Liver (tissue), 9 donors: ENCODE data around the gene TFF3. TPM values are rescaled to one million over a fixed set of nuclear protein-coding genes. Genes with fewer than 3 reads are reported as not detected.

ENCODE experiments used
- DNase-seq: peaks from one replicate; pipeline ENCODE4 v3.0.0-alpha.2; 2017; ENCODE audit warnings: low spot score
- H3K27ac ChIP-seq, 2 donors: one replicate each; pipeline ENCODE4 v1.7.0; 2013; ENCODE audit warnings: inconsistent platforms in 2 of 2, low read length in 2 of 2, control low read depth in 1 of 2, low read depth in 1 of 2, mild to moderate bottlenecking in 1 of 2
- H3K27me3 ChIP-seq, 4 donors: one replicate each; pipeline versions ENCODE4 v1.6.1 to v1.7.0; 2013; ENCODE audit warnings: low read length in 3 of 4, inconsistent platforms in 1 of 4, mild to moderate bottlenecking in 1 of 4, moderate library complexity in 1 of 4; ENCODE audit not compliant: control insufficient read depth in 4 of 4, insufficient read depth in 4 of 4
- H3K36me3 ChIP-seq, 4 donors: one replicate each; pipeline versions ENCODE4 v1.6.1 to v1.7.0; 2013; ENCODE audit warnings: low read length in 3 of 4, mild to moderate bottlenecking in 3 of 4, low read depth in 1 of 4, moderate library complexity in 1 of 4; ENCODE audit not compliant: control insufficient read depth in 4 of 4, insufficient read depth in 3 of 4
- H3K4me1 ChIP-seq, 4 donors: one replicate each; pipeline versions ENCODE4 v1.6.1 to v1.7.0; 2013; ENCODE audit warnings: low read length in 3 of 4, mild to moderate bottlenecking in 3 of 4, moderate library complexity in 1 of 4; ENCODE audit not compliant: control insufficient read depth in 4 of 4, insufficient read depth in 4 of 4
- H3K4me3 ChIP-seq, 3 donors: one replicate each; pipeline versions ENCODE4 v1.6.1 to v1.7.0; 2013; ENCODE audit warnings: low read length in 3 of 3, control low read depth in 1 of 3, low read depth in 1 of 3, mild to moderate bottlenecking in 1 of 3
- H3K9ac ChIP-seq, 2 donors: one replicate each; pipeline ENCODE4 v1.7.0; 2013; ENCODE audit warnings: low read length in 2 of 2, mild to moderate bottlenecking in 2 of 2, moderate library complexity in 2 of 2, control low read depth in 1 of 2, low read depth in 1 of 2
- H3K9me3 ChIP-seq, 4 donors: one replicate each; pipeline versions ENCODE4 v1.6.1 to v1.7.0; 2013; ENCODE audit warnings: low read length in 3 of 4; ENCODE audit not compliant: control insufficient read depth in 4 of 4
- CTCF ChIP-seq: fragments of 150-350 bp; IDR thresholded peaks from 2 replicates; pipeline ENCODE4 v1.5.1; 2017; ENCODE audit warnings: improper control_type of control experiment, low read depth, low read length; ENCODE audit not compliant: missing input control
- EGR1 ChIP-seq, 2 donors: IDR thresholded peaks; 2 replicates each; pipeline ENCODE4 v1.6.1; 2016 to 2018; ENCODE audit warnings: antibody characterized with exemption in 2 of 2, low read depth in 2 of 2
- FOXA1 ChIP-seq: IDR thresholded peaks from 2 replicates; pipeline ENCODE4 v1.6.1; 2016; ENCODE audit warnings: antibody characterized with exemption
- GABPA ChIP-seq, 2 donors: IDR thresholded peaks in 1 of 2; conservative IDR thresholded peaks in 1 of 2; 2 replicates each; pipeline ENCODE4 v1.6.1; 2016; ENCODE audit warnings: antibody characterized with exemption in 2 of 2, mild to moderate bottlenecking in 1 of 2, moderate library complexity in 1 of 2
- HNF4A ChIP-seq, 2 donors: conservative IDR thresholded peaks; 2 replicates each; pipeline ENCODE4 v1.6.1; 2016; ENCODE audit warnings: antibody characterized with exemption in 2 of 2, mild to moderate bottlenecking in 2 of 2
- HNF4G ChIP-seq: IDR thresholded peaks from 2 replicates; pipeline ENCODE4 v1.6.1; 2016; ENCODE audit warnings: antibody characterized with exemption
- JUND ChIP-seq, 2 donors: IDR thresholded peaks; 2 replicates each; pipeline ENCODE4 v1.6.1; 2016; ENCODE audit warnings: antibody characterized with exemption in 2 of 2
- MAX ChIP-seq: IDR thresholded peaks from 2 replicates; pipeline ENCODE4 v1.6.1; 2016; ENCODE audit warnings: antibody characterized with exemption
- NR2F2 ChIP-seq: IDR thresholded peaks from 2 replicates; pipeline ENCODE4 v1.6.1; 2016; ENCODE audit warnings: antibody characterized with exemption
- RAD21 ChIP-seq, 2 donors: IDR thresholded peaks; 2 replicates each; pipeline ENCODE4 v1.6.1; 2016; ENCODE audit warnings: antibody characterized with exemption in 2 of 2, mild to moderate bottlenecking in 2 of 2
- RXRA ChIP-seq, 2 donors: IDR thresholded peaks; 2 replicates each; pipeline ENCODE4 v1.6.1; 2017 to 2018; ENCODE audit warnings: antibody characterized with exemption in 2 of 2, mild to moderate bottlenecking in 1 of 2
- SP1 ChIP-seq: IDR thresholded peaks from 2 replicates; pipeline ENCODE4 v1.6.1; 2018; ENCODE audit warnings: antibody characterized with exemption, mild to moderate bottlenecking
- TAF1 ChIP-seq: conservative IDR thresholded peaks from 2 replicates; pipeline ENCODE4 v1.6.1; 2016; ENCODE audit warnings: antibody characterized with exemption, mild to moderate bottlenecking
- YY1 ChIP-seq: IDR thresholded peaks from 2 replicates; pipeline ENCODE4 v1.6.1; 2016; ENCODE audit warnings: antibody characterized with exemption, mild to moderate bottlenecking
- ZBTB33 ChIP-seq: IDR thresholded peaks from 2 replicates; pipeline ENCODE4 v1.6.1; 2016; ENCODE audit warnings: antibody characterized with exemption
- WGBS: extraction: QIAGEN DNeasy Blood & Tissue Kit; methylation state at CpG from one replicate; pipeline ENCODE4 v1.1.7; 2013; 5-methylcytosine and 5-hydroxymethylcytosine counted together
- polyA plus RNA-seq, 2 donors: library from polyadenylated mRNA; stranded (reverse) in 1 of 2; unstranded in 1 of 2; fragments of 200-250 nt in 1 of 2; fragments of >200 nt in 1 of 2; fragmentation: Nextera tagmentation in 1 of 2; extraction: Ambion mirVana in 1 of 2; gene quantifications; one replicate each; pipeline versions ENCODE4 v1.2.1 to v1.2.3, GENCODE V29; 2013 to 2015
- total RNA-seq, 2 donors: library from RNA; depleted of rRNA; stranded (reverse); fragments of >200 nt; gene quantifications; one replicate each; pipeline ENCODE4 v1.2.3, GENCODE V29; 2014
- TF ChIP-seq, protein P1 (sequence below): IDR thresholded peaks from 2 replicates; pipeline ENCODE4 v1.6.1; 2016; ENCODE audit warnings: antibody characterized with exemption
- TF ChIP-seq, protein P2 (sequence below): IDR thresholded peaks from 2 replicates; pipeline ENCODE4 v1.6.1; 2016; ENCODE audit warnings: antibody characterized with exemption, mild to moderate bottlenecking
- donor health status: healthy.
- donor health status: healthy.
- donor health status: healthy.
- donor health status: healthy.
- donor health status: healthy.

TFF3 gene
- total and polyA plus RNA-seq, 4 donors: 0.09 to 4.1 (median 1.5) TPM

DNA sequence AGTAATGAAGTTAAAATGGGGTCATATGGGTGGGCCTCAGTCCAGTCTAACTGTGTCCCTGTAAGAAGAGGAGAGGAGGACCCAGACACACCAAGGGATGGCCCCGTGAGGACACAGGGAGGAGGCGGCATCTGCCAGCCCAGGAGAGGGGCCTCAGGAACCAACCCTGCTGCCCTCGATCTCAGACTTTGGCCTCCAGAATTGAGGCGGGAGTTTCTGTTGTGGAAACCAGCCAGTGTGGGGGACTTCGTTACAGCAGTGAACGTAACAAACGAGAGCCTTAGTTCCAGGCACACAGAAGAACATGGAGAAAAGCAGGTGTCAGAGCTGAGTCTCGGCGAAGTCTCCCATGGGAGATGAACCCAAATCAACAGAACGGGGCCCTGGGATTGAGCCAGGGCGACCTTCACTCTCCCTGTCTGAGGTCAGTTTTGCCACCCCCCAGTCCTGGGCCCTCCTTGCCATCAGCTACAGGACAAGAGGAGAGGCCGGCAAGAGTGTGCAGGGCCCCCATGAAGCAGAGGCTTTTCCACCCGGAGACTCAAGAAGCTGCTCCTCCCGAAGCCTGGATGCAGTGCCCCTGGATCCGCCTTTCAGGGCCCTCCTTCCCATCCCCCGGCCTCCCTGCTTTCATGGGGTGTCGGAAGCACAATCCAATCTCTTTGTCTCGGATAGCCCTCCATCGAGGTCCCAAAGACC lies 36.6 kb downstream of the TFF3 start:
- Histone ChIP-seq H3K36me3 (no peaks in the 10 kb centered on the region), H3K4me3 (no peak overlapping the region), H3K9ac (no peak overlapping the region), H3K4me1 (peaks cover 1 to 11% (median 6%) of the 10 kb centered on the region in 4 donors), H3K27me3 (no peaks in the 10 kb centered on the region), H3K27ac (no peak overlapping the region), H3K9me3 (no peaks in the 10 kb centered on the region)
- TF ChIP-seq, protein P1, sequence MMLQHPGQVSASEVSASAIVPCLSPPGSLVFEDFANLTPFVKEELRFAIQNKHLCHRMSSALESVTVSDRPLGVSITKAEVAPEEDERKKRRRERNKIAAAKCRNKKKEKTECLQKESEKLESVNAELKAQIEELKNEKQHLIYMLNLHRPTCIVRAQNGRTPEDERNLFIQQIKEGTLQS: no peak
- no peak for TF ChIP-seq JUND (IDR thresholded peaks at IDR 0.05)
- no peak for TF ChIP-seq NR2F2
- no peak for TF ChIP-seq ZBTB33
- TF ChIP-seq YY1: no peak
- TF ChIP-seq SP1: no peak
- TF ChIP-seq FOXA1: no peak
- TF ChIP-seq CTCF: no peak
- TF ChIP-seq RXRA (IDR thresholded peaks at IDR 0.05): no peak
- TF ChIP-seq MAX: no peak
- DNase-seq: no peak
- 92% methylated on average over 19 of the region's 19 CpGs for WGBS

DNA sequence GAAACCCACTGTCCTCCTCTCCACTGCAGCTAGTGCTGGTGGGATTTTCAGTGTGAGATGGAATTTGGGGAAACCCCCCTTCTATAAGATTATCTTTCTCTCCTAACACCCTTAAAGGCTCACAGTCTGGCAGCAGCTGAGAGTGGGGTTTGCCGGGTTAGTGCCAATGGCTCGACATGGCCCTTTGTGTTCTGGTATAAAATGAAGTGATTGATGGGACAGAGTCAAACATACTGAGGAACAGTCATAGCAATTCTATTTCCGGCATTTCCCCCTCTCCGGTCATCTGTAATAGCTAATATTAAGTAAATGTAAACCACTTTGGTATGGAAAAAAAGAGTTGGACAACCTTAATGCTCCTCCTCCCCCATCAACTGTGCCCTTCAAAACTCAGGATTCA lies 37.6 kb downstream of the TFF3 start:
- Histone ChIP-seq H3K9me3 (no peaks in the 10 kb centered on the region), H3K4me1 (peaks cover 1 to 11% (median 6%) of the 10 kb centered on the region in 4 donors), H3K36me3 (no peaks in the 10 kb centered on the region), H3K27ac (no peak overlapping the region), H3K27me3 (no peaks in the 10 kb centered on the region), H3K9ac (no peak overlapping the region), H3K4me3 (no peak overlapping the region)
- TF ChIP-seq EGR1 (IDR thresholded peaks at IDR 0.05; ENCODE audit: low read depth in 2 of 2) (no peak), TAF1 (no peak), JUND (IDR thresholded peaks at IDR 0.05) (no peak), RAD21 (IDR thresholded peaks at IDR 0.05) (no peak), GABPA (IDR thresholded peaks at IDR 0.05 in 1 of 2, conservative IDR thresholded peaks at IDR 0.05 in 1 of 2) (no peak), HNF4A (conservative IDR thresholded peaks at IDR 0.05) (no peak), MAX (no peak), YY1 (no peak), ZBTB33 (no peak), HNF4G (no peak), SP1 (no peak), CTCF (no peak)
- TF ChIP-seq, protein P2, sequence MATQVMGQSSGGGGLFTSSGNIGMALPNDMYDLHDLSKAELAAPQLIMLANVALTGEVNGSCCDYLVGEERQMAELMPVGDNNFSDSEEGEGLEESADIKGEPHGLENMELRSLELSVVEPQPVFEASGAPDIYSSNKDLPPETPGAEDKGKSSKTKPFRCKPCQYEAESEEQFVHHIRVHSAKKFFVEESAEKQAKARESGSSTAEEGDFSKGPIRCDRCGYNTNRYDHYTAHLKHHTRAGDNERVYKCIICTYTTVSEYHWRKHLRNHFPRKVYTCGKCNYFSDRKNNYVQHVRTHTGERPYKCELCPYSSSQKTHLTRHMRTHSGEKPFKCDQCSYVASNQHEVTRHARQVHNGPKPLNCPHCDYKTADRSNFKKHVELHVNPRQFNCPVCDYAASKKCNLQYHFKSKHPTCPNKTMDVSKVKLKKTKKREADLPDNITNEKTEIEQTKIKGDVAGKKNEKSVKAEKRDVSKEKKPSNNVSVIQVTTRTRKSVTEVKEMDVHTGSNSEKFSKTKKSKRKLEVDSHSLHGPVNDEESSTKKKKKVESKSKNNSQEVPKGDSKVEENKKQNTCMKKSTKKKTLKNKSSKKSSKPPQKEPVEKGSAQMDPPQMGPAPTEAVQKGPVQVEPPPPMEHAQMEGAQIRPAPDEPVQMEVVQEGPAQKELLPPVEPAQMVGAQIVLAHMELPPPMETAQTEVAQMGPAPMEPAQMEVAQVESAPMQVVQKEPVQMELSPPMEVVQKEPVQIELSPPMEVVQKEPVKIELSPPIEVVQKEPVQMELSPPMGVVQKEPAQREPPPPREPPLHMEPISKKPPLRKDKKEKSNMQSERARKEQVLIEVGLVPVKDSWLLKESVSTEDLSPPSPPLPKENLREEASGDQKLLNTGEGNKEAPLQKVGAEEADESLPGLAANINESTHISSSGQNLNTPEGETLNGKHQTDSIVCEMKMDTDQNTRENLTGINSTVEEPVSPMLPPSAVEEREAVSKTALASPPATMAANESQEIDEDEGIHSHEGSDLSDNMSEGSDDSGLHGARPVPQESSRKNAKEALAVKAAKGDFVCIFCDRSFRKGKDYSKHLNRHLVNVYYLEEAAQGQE: no peak
- TF ChIP-seq, protein P1: no peak
- WGBS: 89% methylated on average over 4 of the region's 4 CpGs
- DNase-seq: no peak
